ENCODE measurements around the gene IQGAP2. TPM values are rescaled to one million over a fixed set of nuclear protein-coding genes. Genes with fewer than 3 reads are reported as not detected.
"Not testable (repeated sequence)": the region's sequence is repeated elsewhere in the genome, so short reads cannot be mapped to it uniquely, and the experiment has no call there.

IQGAP2 gene
- total and polyA plus RNA-seq, 8 donors = 15.6 to 29.1 (median 17.1) TPM

DNA sequence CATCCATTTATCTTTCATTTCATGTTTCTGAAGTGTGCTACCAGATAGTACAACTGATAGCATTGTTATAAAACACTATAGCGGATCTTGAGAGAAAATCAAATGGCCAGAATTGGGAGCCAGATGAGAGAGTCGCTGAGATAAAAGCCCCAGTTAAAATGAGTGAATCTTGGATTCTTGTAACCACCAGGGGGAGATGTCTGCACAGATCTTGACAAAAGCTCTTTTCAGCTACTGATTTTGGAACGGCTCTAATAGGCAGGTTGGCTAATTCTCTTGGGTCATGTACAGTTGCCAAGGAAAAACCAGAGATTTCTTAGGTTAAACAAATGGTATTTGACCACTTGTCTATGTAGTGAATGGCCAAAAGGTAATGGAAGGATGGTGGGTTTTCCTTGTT, 198.4 kb downstream of the IQGAP2 start:
- intact Hi-C loops (cut with DNase I) = loop anchor here in 1 of 2 donors (5.0 kb wide), 1 partner anchor 171 kb away; no protein-coding TSS in a partner anchor

DNA sequence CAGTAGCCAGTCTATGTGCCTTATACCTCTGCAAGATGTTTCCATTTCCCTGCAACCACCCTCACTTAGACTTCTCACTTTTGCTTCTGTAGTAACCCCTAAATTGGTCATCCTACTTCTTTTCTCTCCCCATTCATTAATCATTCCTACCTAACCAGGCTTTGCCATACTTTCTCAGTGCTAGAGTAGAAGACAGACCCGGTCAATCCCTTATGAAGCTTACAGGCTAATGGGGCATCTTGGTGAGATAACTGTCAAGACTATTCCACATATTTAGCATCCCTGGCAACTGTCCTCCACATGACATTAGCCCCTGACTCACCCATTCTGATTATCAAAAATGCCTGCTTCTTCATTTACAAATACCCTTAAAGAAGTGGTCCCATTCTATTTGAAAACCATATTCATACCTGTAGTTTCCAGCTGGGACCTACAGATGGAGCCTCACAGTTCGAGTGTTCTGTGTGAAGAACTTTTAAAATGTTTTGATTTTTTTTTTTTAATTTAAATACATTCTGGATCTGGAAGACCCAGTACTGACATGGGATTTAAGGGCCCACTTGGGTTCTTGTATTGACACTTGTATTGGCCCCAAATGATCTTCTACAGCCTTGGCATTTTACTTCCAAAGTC, 199.1 kb downstream of the IQGAP2 start:
- H3K27ac ChIP-seq = no peak overlapping the region
- DNase-seq (no peak), ATAC-seq (no peak)
- no peak overlapping the region for H3K4me3 ChIP-seq
- H3K36me3 ChIP-seq = peaks cover 0 to 18% of the 10 kb centered on the region in 2 donors
- H3K27me3 ChIP-seq = no peaks in the 10 kb centered on the region
- H3K9me3 ChIP-seq = no peaks in the 10 kb centered on the region
- no peaks in the 10 kb centered on the region for H3K4me1 ChIP-seq
- TF ChIP-seq, protein P1, sequence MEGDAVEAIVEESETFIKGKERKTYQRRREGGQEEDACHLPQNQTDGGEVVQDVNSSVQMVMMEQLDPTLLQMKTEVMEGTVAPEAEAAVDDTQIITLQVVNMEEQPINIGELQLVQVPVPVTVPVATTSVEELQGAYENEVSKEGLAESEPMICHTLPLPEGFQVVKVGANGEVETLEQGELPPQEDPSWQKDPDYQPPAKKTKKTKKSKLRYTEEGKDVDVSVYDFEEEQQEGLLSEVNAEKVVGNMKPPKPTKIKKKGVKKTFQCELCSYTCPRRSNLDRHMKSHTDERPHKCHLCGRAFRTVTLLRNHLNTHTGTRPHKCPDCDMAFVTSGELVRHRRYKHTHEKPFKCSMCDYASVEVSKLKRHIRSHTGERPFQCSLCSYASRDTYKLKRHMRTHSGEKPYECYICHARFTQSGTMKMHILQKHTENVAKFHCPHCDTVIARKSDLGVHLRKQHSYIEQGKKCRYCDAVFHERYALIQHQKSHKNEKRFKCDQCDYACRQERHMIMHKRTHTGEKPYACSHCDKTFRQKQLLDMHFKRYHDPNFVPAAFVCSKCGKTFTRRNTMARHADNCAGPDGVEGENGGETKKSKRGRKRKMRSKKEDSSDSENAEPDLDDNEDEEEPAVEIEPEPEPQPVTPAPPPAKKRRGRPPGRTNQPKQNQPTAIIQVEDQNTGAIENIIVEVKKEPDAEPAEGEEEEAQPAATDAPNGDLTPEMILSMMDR (IDR thresholded peaks at IDR 0.05) = peak in 1 of 2 donors; percentile 12
- intact Hi-C loops (cut with DNase I) = loop anchor here in 1 of 2 donors (5.0 kb wide), 1 partner anchor 170 kb away; no protein-coding TSS in a partner anchor

More for the DNA sequence above, 198.4 kb downstream of the IQGAP2 start:
- peak; percentile 86 for ATAC-seq
- Histone ChIP-seq H3K9me3 (no peaks in the 10 kb centered on the region), H3K36me3 (peaks cover 0 to 14% of the 10 kb centered on the region in 2 donors), H3K27me3 (no peaks in the 10 kb centered on the region), H3K27ac (no peak overlapping the region), H3K4me3 (no peak overlapping the region), H3K4me1 (no peaks in the 10 kb centered on the region)
- TF ChIP-seq, protein P1 (IDR thresholded peaks at IDR 0.05) = peak; percentile 59 to 67
- DNase-seq = peak in 2 of 4 donors; percentile 44 to 67

DNA sequence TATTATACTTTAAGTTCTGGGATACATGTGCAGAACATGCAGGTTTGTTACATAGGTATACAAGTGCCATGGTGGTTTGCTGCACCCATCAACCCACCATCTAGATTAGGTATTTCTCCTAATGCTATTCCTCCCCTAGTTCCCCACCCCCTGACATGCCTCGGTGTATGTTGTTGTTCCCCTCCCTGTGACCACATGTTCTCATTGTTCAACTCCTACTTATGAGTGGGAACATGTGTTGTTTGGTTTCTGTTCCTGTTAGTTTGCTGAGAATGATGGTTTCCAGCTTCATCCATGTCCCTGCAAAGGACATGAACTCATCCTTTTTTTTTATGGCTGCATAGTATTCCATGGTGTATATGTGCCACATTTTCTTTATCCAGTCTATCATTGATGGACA, 200.9 kb downstream of the IQGAP2 start:
- H3K27ac ChIP-seq, DNase-seq, ATAC-seq, H3K4me1 ChIP-seq, H3K27me3 ChIP-seq, H3K9me3 ChIP-seq, H3K4me3 ChIP-seq: not testable (repeated sequence)
- peaks cover 0 to 13% of the 10 kb centered on the region in 2 donors for H3K36me3 ChIP-seq
- intact Hi-C loops (cut with DNase I) = loop anchor here in 1 of 2 donors (5.0 kb wide), 1 partner anchor 168 kb away; no protein-coding TSS in a partner anchor

DNA sequence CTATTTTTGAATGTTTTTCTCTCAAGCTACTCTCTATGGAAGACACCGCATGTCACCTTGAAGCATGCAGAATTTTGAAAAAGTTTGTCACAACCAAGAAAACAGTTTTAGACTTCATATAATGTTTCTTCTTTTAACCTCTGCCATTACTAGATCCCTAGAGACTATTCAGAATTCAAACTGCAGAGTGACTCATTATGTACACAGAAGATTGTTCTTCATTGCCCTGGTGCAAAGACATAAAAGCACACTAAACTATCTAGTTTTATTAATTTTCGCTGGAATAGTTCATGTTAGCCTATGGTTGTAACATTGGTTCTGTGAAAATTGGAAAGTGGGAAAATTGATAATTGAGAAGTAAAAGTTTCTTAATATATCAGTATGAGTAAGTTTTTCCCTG, 201.8 kb downstream of the IQGAP2 start:
- intact Hi-C loops (cut with DNase I) = loop anchor here in 1 of 2 donors (5.0 kb wide), 1 partner anchor 167 kb away; no protein-coding TSS in a partner anchor
- Histone ChIP-seq H3K27me3 (no peaks in the 10 kb centered on the region), H3K9me3 (no peaks in the 10 kb centered on the region), H3K4me3 (no peak overlapping the region), H3K36me3 (peaks cover 0 to 13% of the 10 kb centered on the region in 2 donors), H3K27ac (no peak overlapping the region), H3K4me1 (no peaks in the 10 kb centered on the region)
- ATAC-seq = no peak
- TF ChIP-seq, protein P1 (IDR thresholded peaks at IDR 0.05) = no peak
- DNase-seq = no peak

DNA sequence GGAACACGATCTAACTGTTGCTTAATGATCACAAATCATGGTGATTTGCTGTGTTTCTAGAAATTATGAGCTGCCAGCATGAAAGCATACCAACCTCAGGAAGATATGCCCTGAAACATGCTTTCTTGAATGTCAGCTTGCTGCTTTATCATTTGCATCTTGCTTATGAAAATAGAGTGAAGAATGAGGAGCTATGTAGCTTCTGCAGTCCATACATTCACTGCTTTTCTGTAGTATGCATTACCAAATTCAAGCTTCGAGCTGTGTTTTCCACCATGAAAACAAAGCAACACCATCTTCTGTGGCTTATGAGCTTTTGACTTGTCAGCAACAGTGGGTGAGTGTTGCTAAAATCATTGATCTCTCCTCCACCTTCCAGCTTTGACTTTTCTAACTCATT, 203.6 kb downstream of the IQGAP2 start:
- no peak for DNase-seq
- Histone ChIP-seq H3K9me3 (no peaks in the 10 kb centered on the region), H3K36me3 (peaks cover 0 to 17% of the 10 kb centered on the region in 2 donors), H3K27me3 (no peaks in the 10 kb centered on the region), H3K4me1 (no peaks in the 10 kb centered on the region), H3K27ac (no peak overlapping the region), H3K4me3 (no peak overlapping the region)
- ATAC-seq = no peak
- TF ChIP-seq, protein P1 (IDR thresholded peaks at IDR 0.05) = no peak
- intact Hi-C loops (cut with DNase I) = no loop called here

Data from left lung (tissue), 10 donors.